Tibial nerve (tissue), 4 donors: Measurements from ENCODE around the gene DMD. TPM values are rescaled to one million over a fixed set of nuclear protein-coding genes. Genes with fewer than 3 reads are reported as not detected.

Experiments
- DNase-seq, 2 donors: peaks; one replicate each; pipeline ENCODE4 v3.0.0-alpha.2; 2019; ENCODE audit warnings: low spot score in 2 of 2
- H3K27ac ChIP-seq, 4 donors: fragments of 200-600 bp; sonication (generic) in 3 of 4; one replicate each; pipeline ENCODE4 v1.5.1; 2017 to 2019; ENCODE audit warnings: mild to moderate bottlenecking in 1 of 4
- H3K27me3 ChIP-seq, 2 donors: fragments of 200-600 bp; sonication (generic) in 1 of 2; one replicate each; pipeline versions ENCODE4 v1.5.1 to v1.6.0; 2017 to 2019
- H3K36me3 ChIP-seq, 3 donors: fragments of 200-600 bp; sonication (generic); one replicate each; pipeline ENCODE4 v1.5.1; 2018 to 2019
- H3K4me1 ChIP-seq, 4 donors: fragments of 200-600 bp; sonication (generic) in 3 of 4; one replicate each; pipeline ENCODE4 v1.5.1; 2017 to 2019
- H3K4me3 ChIP-seq, 4 donors: fragments of 200-600 bp; sonication (generic) in 3 of 4; one replicate each; pipeline ENCODE4 v1.5.1; 2017 to 2019; ENCODE audit warnings: mild to moderate bottlenecking in 1 of 4, moderate library complexity in 1 of 4
- H3K9me3 ChIP-seq, 4 donors: fragments of 200-600 bp; sonication (generic) in 3 of 4; one replicate each; pipeline ENCODE4 v1.5.1; 2017 to 2019
- EP300 ChIP-seq, 2 donors: sonication (generic); formaldehyde crosslinking; IDR thresholded peaks; one replicate each; pipeline ENCODE4 v1.6.1; 2017; ENCODE audit warnings: antibody characterized with exemption in 2 of 2, mild to moderate bottlenecking in 1 of 2
- POLR2A ChIP-seq, 2 donors: fragments of 450-650 bp; IDR thresholded peaks; one replicate each; pipeline ENCODE4 v1.6.1; 2017; ENCODE audit warnings: antibody characterized with exemption in 2 of 2, mild to moderate bottlenecking in 2 of 2, moderate library complexity in 2 of 2
- WGBS, 2 donors: methylation state at CpG; one replicate each; pipeline ENCODE4 v1.1.5; 2018; 5-methylcytosine and 5-hydroxymethylcytosine counted together
- total RNA-seq, 4 donors: library from RNA; depleted of rRNA; stranded (reverse); fragments of >200 nt; gene quantifications; one replicate each; pipeline ENCODE4 v1.1.0, GENCODE V29; 2016
- TF ChIP-seq, protein P1 (sequence below), 5 experiments: fragments of 200-600 bp in 3 of 5; fragments of 450-650 bp in 2 of 5; sonication (generic) in 3 of 5; IDR thresholded peaks; one replicate each; pipeline ENCODE4 v1.5.1; 2016 to 2019; ENCODE audit warnings: antibody characterized with exemption in 5 of 5, mild to moderate bottlenecking in 3 of 5, moderate library complexity in 2 of 5

DMD gene
- total RNA-seq, 4 donors from 2014 or later: 156 to 345 (median 245) TPM

DNA sequence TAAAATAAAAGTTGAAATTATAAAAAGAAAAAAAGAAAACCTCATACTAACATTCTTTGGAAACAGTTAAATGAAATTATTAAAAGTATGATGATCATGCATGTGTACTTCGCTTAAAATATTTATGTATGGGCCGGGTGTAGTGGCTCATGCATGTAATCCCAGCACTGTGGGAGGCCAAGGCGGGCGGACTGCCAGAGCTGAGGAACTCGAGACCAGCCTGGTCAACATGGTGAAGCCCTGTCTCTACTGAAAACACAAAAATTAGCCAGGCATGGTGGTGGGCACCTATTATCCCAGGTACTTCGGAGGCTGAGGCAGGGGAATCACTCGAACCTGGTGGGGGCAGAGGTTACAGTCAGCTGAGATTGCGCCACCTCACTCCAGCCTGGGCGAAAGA lies 1187.3 kb downstream of the DMD start:
- H3K27me3 ChIP-seq: no peaks in the 10 kb centered on the region
- DNase-seq: no peak
- H3K4me1 ChIP-seq: no peaks in the 10 kb centered on the region
- H3K27ac ChIP-seq: no peak overlapping the region
- no peaks in the 10 kb centered on the region for H3K9me3 ChIP-seq
- no peaks in the 10 kb centered on the region for H3K36me3 ChIP-seq
- 87 to 89% methylated on average over 7 to 9 of the region's 9 CpGs for WGBS, 2 donors
- no peak overlapping the region for H3K4me3 ChIP-seq
- TF ChIP-seq POLR2A (IDR thresholded peaks at IDR 0.05) (no peak), EP300 (IDR thresholded peaks at IDR 0.05) (no peak)
- TF ChIP-seq, protein P1, sequence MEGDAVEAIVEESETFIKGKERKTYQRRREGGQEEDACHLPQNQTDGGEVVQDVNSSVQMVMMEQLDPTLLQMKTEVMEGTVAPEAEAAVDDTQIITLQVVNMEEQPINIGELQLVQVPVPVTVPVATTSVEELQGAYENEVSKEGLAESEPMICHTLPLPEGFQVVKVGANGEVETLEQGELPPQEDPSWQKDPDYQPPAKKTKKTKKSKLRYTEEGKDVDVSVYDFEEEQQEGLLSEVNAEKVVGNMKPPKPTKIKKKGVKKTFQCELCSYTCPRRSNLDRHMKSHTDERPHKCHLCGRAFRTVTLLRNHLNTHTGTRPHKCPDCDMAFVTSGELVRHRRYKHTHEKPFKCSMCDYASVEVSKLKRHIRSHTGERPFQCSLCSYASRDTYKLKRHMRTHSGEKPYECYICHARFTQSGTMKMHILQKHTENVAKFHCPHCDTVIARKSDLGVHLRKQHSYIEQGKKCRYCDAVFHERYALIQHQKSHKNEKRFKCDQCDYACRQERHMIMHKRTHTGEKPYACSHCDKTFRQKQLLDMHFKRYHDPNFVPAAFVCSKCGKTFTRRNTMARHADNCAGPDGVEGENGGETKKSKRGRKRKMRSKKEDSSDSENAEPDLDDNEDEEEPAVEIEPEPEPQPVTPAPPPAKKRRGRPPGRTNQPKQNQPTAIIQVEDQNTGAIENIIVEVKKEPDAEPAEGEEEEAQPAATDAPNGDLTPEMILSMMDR (IDR thresholded peaks at IDR 0.05): no peak

DNA sequence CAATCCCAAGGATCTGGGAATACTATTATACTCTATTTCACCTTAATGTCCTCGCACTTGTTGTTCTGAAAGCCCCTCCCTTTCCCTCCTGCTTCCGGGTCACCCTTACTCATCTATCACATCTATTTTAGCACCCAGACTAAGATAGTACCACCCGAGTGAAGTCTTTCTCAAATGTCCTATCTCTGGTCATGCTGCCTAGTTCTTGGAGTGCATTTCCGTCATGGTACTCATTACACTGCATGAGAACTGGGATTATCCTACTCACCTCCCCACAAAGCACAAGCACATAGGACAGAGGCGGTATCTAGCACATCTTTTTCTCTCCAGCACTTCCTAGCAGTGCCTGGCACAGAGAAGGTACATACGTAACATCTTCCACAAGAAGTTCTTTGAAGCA lies 1195.2 kb downstream of the DMD start:
- no peaks in the 10 kb centered on the region for H3K4me1 ChIP-seq
- no peak for DNase-seq
- H3K9me3 ChIP-seq: no peaks in the 10 kb centered on the region
- TF ChIP-seq, protein P1 (IDR thresholded peaks at IDR 0.05): no peak
- no peak for TF ChIP-seq EP300 (IDR thresholded peaks at IDR 0.05)
- TF ChIP-seq POLR2A (IDR thresholded peaks at IDR 0.05): no peak
- H3K4me3 ChIP-seq: no peak overlapping the region
- no peak overlapping the region for H3K27ac ChIP-seq
- no peaks in the 10 kb centered on the region for H3K27me3 ChIP-seq
- no peaks in the 10 kb centered on the region for H3K36me3 ChIP-seq
- WGBS, 2 donors: 81 to 96% methylated on average over 6 of the region's 6 CpGs

DNA sequence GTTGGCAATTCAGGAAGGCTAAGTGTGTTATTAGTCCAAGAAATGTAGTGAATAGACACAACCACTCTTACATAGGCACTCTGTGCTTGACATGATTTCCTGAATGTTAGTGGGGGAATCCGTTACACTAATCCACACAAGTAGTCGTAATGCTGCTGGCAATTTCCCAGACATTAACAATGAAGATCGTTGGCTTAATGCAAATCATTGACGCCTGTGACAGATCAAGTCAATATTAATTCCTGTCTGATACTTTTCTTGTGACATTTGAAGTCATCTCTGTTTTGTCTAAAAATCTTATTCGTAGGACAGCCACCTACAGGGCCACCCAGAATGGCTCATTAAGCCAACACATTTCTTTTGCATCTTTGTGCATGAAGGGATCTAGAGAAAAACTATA lies 1200.4 kb downstream of the DMD start:
- WGBS, 2 donors: 75 to 81% methylated on average over 5 of the region's 5 CpGs
- DNase-seq: no peak
- Histone ChIP-seq H3K27me3 (no peaks in the 10 kb centered on the region), H3K9me3 (no peaks in the 10 kb centered on the region), H3K36me3 (no peaks in the 10 kb centered on the region), H3K4me3 (no peak overlapping the region), H3K4me1 (no peaks in the 10 kb centered on the region), H3K27ac (no peak overlapping the region)
- no peak for TF ChIP-seq EP300 (IDR thresholded peaks at IDR 0.05)
- TF ChIP-seq, protein P1 (IDR thresholded peaks at IDR 0.05): no peak
- TF ChIP-seq POLR2A (IDR thresholded peaks at IDR 0.05): no peak

DNA sequence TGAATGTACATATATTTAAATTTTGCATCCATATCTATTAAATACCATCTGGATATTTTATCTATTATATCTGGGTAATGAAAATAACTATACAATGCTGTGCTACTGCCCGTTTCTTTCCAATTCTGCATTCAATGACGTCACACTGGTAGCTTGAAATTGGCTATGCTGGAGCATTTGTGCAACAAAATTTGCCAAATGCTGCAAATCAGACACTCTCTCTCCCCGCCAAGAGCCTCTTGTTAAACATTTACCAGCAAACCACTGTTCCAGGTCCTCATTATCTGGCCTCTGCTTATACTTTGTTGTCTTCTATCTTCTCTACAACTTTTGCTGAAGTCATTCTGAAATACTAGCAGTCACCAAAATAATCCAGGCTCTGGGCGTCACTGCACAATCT lies 1201.1 kb downstream of the DMD start:
- TF ChIP-seq POLR2A (IDR thresholded peaks at IDR 0.05): no peak
- TF ChIP-seq, protein P1 (IDR thresholded peaks at IDR 0.05): no peak
- no peak for TF ChIP-seq EP300 (IDR thresholded peaks at IDR 0.05)
- Histone ChIP-seq H3K36me3 (no peaks in the 10 kb centered on the region), H3K4me3 (no peak overlapping the region), H3K4me1 (no peaks in the 10 kb centered on the region), H3K27ac (no peak overlapping the region), H3K27me3 (no peaks in the 10 kb centered on the region), H3K9me3 (no peaks in the 10 kb centered on the region)
- no peak for DNase-seq
- WGBS, 2 donors: 78 to 86% methylated on average over 4 of the region's 4 CpGs

- no peak for DNase-seq
- H3K9me3 ChIP-seq: no peaks in the 10 kb centered on the region
- no peak overlapping the region for H3K4me3 ChIP-seq
- no peak overlapping the region for H3K27ac ChIP-seq
- H3K4me1 ChIP-seq: no peaks in the 10 kb centered on the region
- TF ChIP-seq POLR2A (IDR thresholded peaks at IDR 0.05): no peak
- TF ChIP-seq EP300 (IDR thresholded peaks at IDR 0.05): no peak
- TF ChIP-seq, protein P1 (IDR thresholded peaks at IDR 0.05): no peak
- H3K27me3 ChIP-seq: no peaks in the 10 kb centered on the region
- WGBS, 2 donors: 18 to 38% methylated on average over 4 of the region's 4 CpGs
- no peaks in the 10 kb centered on the region for H3K36me3 ChIP-seq
Observed at GRCh38 chrX:31993637-31994036, 1217.7 kb downstream of the DMD start.
